AG04449 (cell line): ENCODE results near the gene PPHLN1.

Experiments
- CTCF ChIA-PET: fragments of 350-600 bp; formaldehyde crosslinking; extraction: SDS; loops from one replicate; lab custom pipeline; 2021; ENCODE audit warnings: antibody characterized with exemption; lab: Yijun Ruan, JAX
- POLR2A ChIA-PET: fragments of 400-600, 350-600 bp; formaldehyde crosslinking; extraction: SDS; loops from one replicate; lab custom pipeline; 2020; ENCODE audit warnings: antibody characterized with exemption, inconsistent platforms; lab: Yijun Ruan, JAX
- DNase-seq: peaks from one replicate; pipeline ENCODE4 v3.0.0-alpha.2; 2010; ENCODE audit warnings: low read depth, low spot score
- H3K4me3 ChIP-seq: 2 replicates; pipeline ENCODE4 v1.5.1; 2011; ENCODE audit warnings: low read depth, mild to moderate bottlenecking, control low read depth, low read length
- CTCF ChIP-seq: IDR thresholded peaks from one replicate; pipeline ENCODE4 v1.5.1; 2011; ENCODE audit warnings: mild to moderate bottlenecking, moderate library complexity, low read length, control low read depth, inconsistent platforms; ENCODE audit not compliant: insufficient read depth; ENCODE audit errors: missing control alignments

PPHLN1 gene

GRCh38 chr12:42472376-42472775 is 146.4 kb downstream of the PPHLN1 start:
- TF ChIP-seq CTCF: no peak
- CTCF ChIA-PET: interaction anchor here (1.5 to 3.8 kb wide), 2 partner anchors 10 to 811 kb away, joined by 4 to 24 read pairs; no protein-coding TSS in a partner anchor
- H3K4me3 ChIP-seq: no peak overlapping the region
- POLR2A ChIA-PET: no interaction called here
- no peak for DNase-seq

- ChIA-PET CTCF (interaction anchor here (1.1 to 3.8 kb wide), 3 partner anchors 10 to 810 kb away, joined by 3 to 24 read pairs (median 4); no protein-coding TSS in a partner anchor), POLR2A (interaction anchor here (0.6 kb wide), 1 partner anchor 112 kb away, joined by 3 read pairs; no protein-coding TSS in a partner anchor)
- no peak overlapping the region for H3K4me3 ChIP-seq
- no peak for TF ChIP-seq CTCF
- DNase-seq: peak; percentile 71
Measured at GRCh38 chr12:42473130-42473529, 147.2 kb downstream of the PPHLN1 start.

- no peak for DNase-seq
- ChIA-PET POLR2A (no interaction called here), CTCF (interaction anchor here (1.1 to 3.8 kb wide), 3 partner anchors 9 to 809 kb away, joined by 3 to 24 read pairs (median 4); no protein-coding TSS in a partner anchor)
- H3K4me3 ChIP-seq: no peak overlapping the region
- no peak for TF ChIP-seq CTCF
Measured at GRCh38 chr12:42473561-42473960, 147.6 kb downstream of the PPHLN1 start.

- POLR2A ChIA-PET: no interaction called here
- H3K4me3 ChIP-seq: no peak overlapping the region
- CTCF ChIA-PET: interaction anchor here (1.1 to 3.8 kb wide), 2 partner anchors 8 to 91 kb away, joined by 3 to 24 read pairs; no protein-coding TSS in a partner anchor
- no peak for DNase-seq
- TF ChIP-seq CTCF: no peak
Measured at GRCh38 chr12:42474391-42474790, 148.4 kb downstream of the PPHLN1 start.

- POLR2A ChIA-PET: no interaction called here
- DNase-seq: no peak
- H3K4me3 ChIP-seq: no peak overlapping the region
- TF ChIP-seq CTCF: no peak
- CTCF ChIA-PET: no interaction called here
Measured at GRCh38 chr12:42475106-42475505, 149.1 kb downstream of the PPHLN1 start.

GRCh38 chr12:42477941-42478340 is 152.0 kb downstream of the PPHLN1 start:
- ChIA-PET POLR2A (no interaction called here), CTCF (interaction anchor here (0.9 to 6.6 kb wide), 3 partner anchors 11 to 91 kb away, joined by 3 to 72 read pairs (median 4); no protein-coding TSS in a partner anchor)
- DNase-seq: peak; percentile 46
- H3K4me3 ChIP-seq: no peak overlapping the region
- no peak for TF ChIP-seq CTCF
